SK-N-DZ (cell line): ENCODE data around the gene SYT15.
"Not testable (repeated sequence)": the region's sequence is repeated elsewhere in the genome, so short reads cannot be mapped to it uniquely, and the experiment has no call there.

Experiments
- DNase-seq: peaks from one replicate; pipeline ENCODE4 v3.0.0-alpha.2; 2015; ENCODE audit warnings: low spot score

Gene SYT15

GRCh38 chr10:46588221-46588620, 9.3 kb downstream of the SYT15 start:
- not testable (repeated sequence) for DNase-seq

- DNase-seq = not testable (repeated sequence)
Measured at GRCh38 chr10:46589589-46589988, 10.7 kb downstream of the SYT15 start.

GRCh38 chr10:46591053-46591452, 12.1 kb downstream of the SYT15 start:
- DNase-seq = not testable (repeated sequence)

- DNase-seq = not testable (repeated sequence)
Measured at GRCh38 chr10:46593307-46593706, 14.4 kb downstream of the SYT15 start.

GRCh38 chr10:46594453-46595063, 15.6 kb downstream of the SYT15 start:
- not testable (repeated sequence) for DNase-seq

GRCh38 chr10:46596570-46596969, 17.6 kb downstream of the SYT15 start:
- not testable (repeated sequence) for DNase-seq

- DNase-seq = not testable (repeated sequence)
Measured at GRCh38 chr10:46597616-46598246, 18.8 kb downstream of the SYT15 start.

- DNase-seq = not testable (repeated sequence)
Measured at GRCh38 chr10:46600516-46600915, 21.6 kb downstream of the SYT15 start.

GRCh38 chr10:46615540-46615939, 36.6 kb downstream of the SYT15 start:
- DNase-seq = not testable (repeated sequence)

GRCh38 chr10:46616227-46616626, 37.3 kb downstream of the SYT15 start:
- DNase-seq = not testable (repeated sequence)

GRCh38 chr10:46617134-46617533, 38.2 kb downstream of the SYT15 start:
- not testable (repeated sequence) for DNase-seq

GRCh38 chr10:46617913-46618312, 39.0 kb downstream of the SYT15 start:
- not testable (repeated sequence) for DNase-seq

GRCh38 chr10:46623899-46624654, 45.1 kb downstream of the SYT15 start:
- DNase-seq = not testable (repeated sequence)

GRCh38 chr10:46629805-46630204, 50.9 kb downstream of the SYT15 start:
- DNase-seq = not testable (repeated sequence)

GRCh38 chr10:46630816-46631215, 51.9 kb downstream of the SYT15 start:
- DNase-seq = not testable (repeated sequence)

GRCh38 chr10:46631683-46632082, 52.8 kb downstream of the SYT15 start:
- DNase-seq = not testable (repeated sequence)

- DNase-seq = not testable (repeated sequence)
Measured at GRCh38 chr10:46634698-46635097, 55.8 kb downstream of the SYT15 start.

GRCh38 chr10:46635364-46635959, 56.5 kb downstream of the SYT15 start:
- DNase-seq = not testable (repeated sequence)

GRCh38 chr10:46640005-46640404, 61.1 kb downstream of the SYT15 start:
- DNase-seq = not testable (repeated sequence)
